Breast epithelium (tissue), 3 donors: ENCODE results near the gene CORO1C.

ENCODE experiments used
- POLR2A ChIP-seq: fragments of 450-650 bp; IDR thresholded peaks from one replicate; pipeline ENCODE4 v1.6.1; 2016; ENCODE audit warnings: antibody characterized with exemption, mild to moderate bottlenecking, moderate library complexity
- POLR2AphosphoS5 ChIP-seq, 3 donors: sonication (generic); formaldehyde crosslinking; IDR thresholded peaks; one replicate each; pipeline ENCODE4 v1.6.1; 2017; ENCODE audit warnings: antibody characterized with exemption in 3 of 3
- TF ChIP-seq, protein P1 (sequence below), 3 donors: fragments of 450-650 bp; IDR thresholded peaks; one replicate each; pipeline ENCODE4 v1.5.1; 2016 to 2017; ENCODE audit warnings: antibody characterized with exemption in 3 of 3, mild to moderate bottlenecking in 3 of 3, moderate library complexity in 3 of 3

DNA sequence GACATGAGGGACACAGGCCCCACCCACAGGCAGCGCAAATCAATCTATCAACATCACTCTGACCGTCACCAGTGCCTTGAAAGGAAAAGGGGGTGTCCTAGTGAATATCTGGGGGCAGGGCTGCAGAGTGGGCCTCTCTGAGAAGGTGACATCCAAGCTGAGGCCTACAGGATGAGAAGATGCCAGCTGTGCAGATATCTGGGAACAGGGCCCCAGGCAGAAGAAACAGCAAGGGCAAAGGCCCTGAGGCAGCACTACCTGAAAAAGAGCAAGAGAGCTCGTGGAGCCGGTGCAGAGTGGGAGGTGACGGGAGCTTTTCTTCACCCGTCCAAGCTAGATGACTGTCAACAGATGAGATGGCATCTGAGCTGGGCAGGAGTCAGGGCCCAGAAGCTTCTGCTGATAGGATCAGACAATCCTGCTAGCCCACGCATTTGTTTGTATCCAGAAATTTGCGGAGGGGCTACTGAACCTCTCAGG, 120.9 kb downstream of the CORO1C start:
- no peak for TF ChIP-seq POLR2A
- TF ChIP-seq, protein P1, sequence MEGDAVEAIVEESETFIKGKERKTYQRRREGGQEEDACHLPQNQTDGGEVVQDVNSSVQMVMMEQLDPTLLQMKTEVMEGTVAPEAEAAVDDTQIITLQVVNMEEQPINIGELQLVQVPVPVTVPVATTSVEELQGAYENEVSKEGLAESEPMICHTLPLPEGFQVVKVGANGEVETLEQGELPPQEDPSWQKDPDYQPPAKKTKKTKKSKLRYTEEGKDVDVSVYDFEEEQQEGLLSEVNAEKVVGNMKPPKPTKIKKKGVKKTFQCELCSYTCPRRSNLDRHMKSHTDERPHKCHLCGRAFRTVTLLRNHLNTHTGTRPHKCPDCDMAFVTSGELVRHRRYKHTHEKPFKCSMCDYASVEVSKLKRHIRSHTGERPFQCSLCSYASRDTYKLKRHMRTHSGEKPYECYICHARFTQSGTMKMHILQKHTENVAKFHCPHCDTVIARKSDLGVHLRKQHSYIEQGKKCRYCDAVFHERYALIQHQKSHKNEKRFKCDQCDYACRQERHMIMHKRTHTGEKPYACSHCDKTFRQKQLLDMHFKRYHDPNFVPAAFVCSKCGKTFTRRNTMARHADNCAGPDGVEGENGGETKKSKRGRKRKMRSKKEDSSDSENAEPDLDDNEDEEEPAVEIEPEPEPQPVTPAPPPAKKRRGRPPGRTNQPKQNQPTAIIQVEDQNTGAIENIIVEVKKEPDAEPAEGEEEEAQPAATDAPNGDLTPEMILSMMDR (IDR thresholded peaks at IDR 0.05), result no peak
- TF ChIP-seq POLR2AphosphoS5 (IDR thresholded peaks at IDR 0.05), result no peak
